ENCODE measurements around the gene NAT14.
"Not testable (repeated sequence)": the region's sequence is repeated elsewhere in the genome, so short reads cannot be mapped to it uniquely, and the experiment has no call there.

The NAT14 gene

DNA sequence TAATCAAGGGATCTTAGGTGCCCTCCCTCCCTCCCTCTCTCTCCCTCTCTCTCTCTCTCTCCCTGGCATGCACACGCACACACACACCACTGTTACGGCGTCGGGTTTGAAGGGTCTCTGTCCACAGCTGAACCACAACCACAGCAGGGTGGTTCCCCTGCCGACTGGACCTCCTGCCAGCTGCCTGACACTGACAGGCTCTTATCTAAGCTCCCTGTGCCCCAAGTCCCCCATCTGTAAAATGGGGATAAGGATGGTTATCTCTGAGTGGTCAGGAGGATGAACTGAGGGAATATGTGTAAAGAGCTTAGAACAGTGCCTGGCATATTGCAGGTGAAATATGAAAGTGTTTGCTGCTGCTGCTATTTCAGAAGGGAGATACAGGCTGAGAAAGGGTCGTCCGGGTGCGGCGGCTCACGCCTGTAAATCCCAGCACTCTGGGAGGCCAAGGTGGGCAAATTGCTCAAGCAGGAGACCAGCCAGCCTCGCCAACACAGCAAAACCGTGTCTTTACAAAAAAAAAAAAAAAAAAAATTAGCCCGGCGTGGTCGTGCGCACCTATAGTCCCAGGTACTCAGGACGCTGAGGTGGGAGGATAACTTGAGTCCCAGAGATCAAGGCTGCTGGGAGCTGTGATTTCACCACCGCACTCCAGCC lies 41.0 kb upstream of the NAT14 start:
- Histone ChIP-seq H3K4me1 (ENCODE audit: control insufficient read depth, insufficient read depth, low read length) (peaks cover 19% of the 10 kb centered on the region), H3K27ac (ENCODE audit: insufficient read depth, low read depth, low read length, poor library complexity, severe bottlenecking) (no peak overlapping the region), H3K4me3 (ENCODE audit: insufficient read depth, low read depth, low read length) (no peak overlapping the region), H3K9me3 (ENCODE audit: control insufficient read depth, low read length) (no peaks in the 10 kb centered on the region), H3K36me3 (ENCODE audit: control insufficient read depth, insufficient read depth, low read length) (no peaks in the 10 kb centered on the region), H3K27me3 (ENCODE audit: control insufficient read depth, insufficient read depth, low read length, poor library complexity, severe bottlenecking) (peaks cover 100% of the 10 kb centered on the region)
- 32 to 37% methylated on average over 18 of the region's 18 CpGs for WGBS, 2 experiments

DNA sequence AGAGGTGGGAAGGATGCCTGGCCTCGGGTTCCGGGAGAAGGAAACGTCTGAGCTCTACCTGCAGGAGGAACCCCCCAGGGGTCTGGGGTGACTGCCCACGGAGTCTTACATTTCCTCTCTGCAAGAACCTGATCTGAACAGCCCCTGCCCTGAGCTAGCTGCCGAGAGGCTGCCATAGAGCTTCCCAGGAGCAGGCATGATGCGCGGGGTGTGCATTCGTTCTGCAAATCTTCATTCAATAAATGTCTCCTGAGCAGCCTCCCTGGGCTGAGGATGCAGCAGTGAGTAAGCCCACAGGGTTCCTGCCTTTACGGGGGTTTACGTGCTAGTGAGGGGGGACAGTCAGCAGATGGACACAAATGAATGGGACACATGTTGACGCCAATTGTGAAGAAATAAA lies 40.3 kb upstream of the NAT14 start:
- Histone ChIP-seq H3K4me3 (ENCODE audit: insufficient read depth, low read depth, low read length) (no peak overlapping the region), H3K27me3 (ENCODE audit: control insufficient read depth, insufficient read depth, low read length, poor library complexity, severe bottlenecking) (peaks cover 100% of the 10 kb centered on the region), H3K27ac (ENCODE audit: insufficient read depth, low read depth, low read length, poor library complexity, severe bottlenecking) (no peak overlapping the region), H3K36me3 (ENCODE audit: control insufficient read depth, insufficient read depth, low read length) (no peaks in the 10 kb centered on the region), H3K9me3 (ENCODE audit: control insufficient read depth, low read length) (no peaks in the 10 kb centered on the region), H3K4me1 (ENCODE audit: control insufficient read depth, insufficient read depth, low read length) (peaks cover 19% of the 10 kb centered on the region)
- WGBS, 2 experiments = 48 to 51% methylated on average over 11 of the region's 11 CpGs

DNA sequence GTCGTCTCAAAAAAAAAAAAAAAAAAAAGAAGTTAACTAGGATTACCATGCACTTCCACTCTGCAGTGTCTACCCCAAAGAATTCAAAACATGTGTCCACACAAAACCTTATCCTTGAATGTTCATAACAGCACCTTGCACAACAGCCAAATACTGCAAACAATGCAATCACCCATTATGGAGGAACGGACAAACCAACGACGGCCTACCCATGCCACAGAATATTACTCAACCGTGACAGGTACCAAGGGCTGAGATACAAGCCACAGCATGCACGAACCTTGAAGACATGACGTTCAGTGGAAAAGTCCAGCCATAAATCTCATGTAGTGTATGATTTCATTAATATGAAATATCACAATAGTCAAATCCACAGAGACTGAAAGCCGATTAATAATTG lies 38.9 kb upstream of the NAT14 start:
- H3K9me3 ChIP-seq (ENCODE audit: control insufficient read depth, low read length) = no peaks in the 10 kb centered on the region
- H3K27me3 ChIP-seq (ENCODE audit: control insufficient read depth, insufficient read depth, low read length, poor library complexity, severe bottlenecking) = peaks cover 100% of the 10 kb centered on the region
- H3K27ac ChIP-seq (ENCODE audit: insufficient read depth, low read depth, low read length, poor library complexity, severe bottlenecking) = no peak overlapping the region
- WGBS, 2 experiments = 83 to 88% methylated on average over 8 of the region's 8 CpGs
- H3K4me3 ChIP-seq (ENCODE audit: insufficient read depth, low read depth, low read length) = no peak overlapping the region
- H3K36me3 ChIP-seq (ENCODE audit: control insufficient read depth, insufficient read depth, low read length) = no peaks in the 10 kb centered on the region
- H3K4me1 ChIP-seq (ENCODE audit: control insufficient read depth, insufficient read depth, low read length) = peaks cover 8% of the 10 kb centered on the region

DNA sequence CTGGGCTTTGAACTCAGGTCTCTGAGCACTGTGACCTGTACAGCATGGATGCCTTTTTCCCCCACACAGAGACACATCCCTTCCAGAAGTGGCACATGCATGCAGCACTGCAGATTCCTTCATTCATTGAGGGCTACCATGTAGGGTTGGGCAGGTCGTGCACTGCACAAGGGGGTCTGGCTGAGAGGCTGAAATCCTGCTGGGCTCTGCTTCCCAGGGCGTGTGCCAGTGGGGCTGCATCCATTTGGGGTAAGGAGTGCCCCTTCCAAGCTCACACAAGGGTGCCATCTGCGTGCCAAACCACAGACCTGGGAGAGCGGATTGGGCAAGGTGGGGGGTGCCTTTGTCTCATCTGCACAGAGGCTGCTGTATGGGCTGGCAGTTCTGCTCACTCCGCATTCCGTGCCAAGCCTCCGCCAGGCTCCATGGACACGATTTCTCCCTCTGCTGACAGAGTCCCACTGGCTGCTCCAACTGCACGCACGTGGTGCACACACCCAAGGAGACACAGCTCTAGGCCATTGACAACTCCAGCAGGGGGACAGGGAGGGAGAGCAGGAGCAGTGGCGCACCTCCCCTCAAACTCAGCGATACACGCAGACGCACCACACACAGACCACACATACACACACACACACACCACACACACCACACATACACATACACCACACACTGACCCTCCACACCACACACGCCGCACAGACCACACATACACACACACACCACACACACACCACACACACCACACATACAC lies 37.4 kb upstream of the NAT14 start:
- H3K4me1 ChIP-seq (ENCODE audit: control insufficient read depth, insufficient read depth, low read length) = peaks cover 7% of the 10 kb centered on the region
- WGBS, 2 experiments = 39 to 43% methylated on average over 16 of the region's 16 CpGs
- H3K4me3 ChIP-seq (ENCODE audit: insufficient read depth, low read depth, low read length) = no peak overlapping the region
- no peaks in the 10 kb centered on the region for H3K9me3 ChIP-seq (ENCODE audit: control insufficient read depth, low read length)
- no peak overlapping the region for H3K27ac ChIP-seq (ENCODE audit: insufficient read depth, low read depth, low read length, poor library complexity, severe bottlenecking)
- no peaks in the 10 kb centered on the region for H3K36me3 ChIP-seq (ENCODE audit: control insufficient read depth, insufficient read depth, low read length)
- H3K27me3 ChIP-seq (ENCODE audit: control insufficient read depth, insufficient read depth, low read length, poor library complexity, severe bottlenecking) = peaks cover 100% of the 10 kb centered on the region

DNA sequence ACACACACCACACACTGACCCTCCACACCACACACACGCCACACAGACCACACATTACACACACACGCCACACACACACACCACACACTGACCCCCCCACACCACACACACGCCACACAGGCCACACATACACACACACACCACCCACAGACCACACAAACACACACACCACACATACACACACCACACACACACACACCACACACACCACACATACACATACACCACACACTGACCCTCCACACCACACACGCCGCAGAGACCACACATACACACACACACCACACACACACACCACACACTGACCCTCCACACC lies 36.9 kb upstream of the NAT14 start:
- not testable (repeated sequence) for H3K27ac ChIP-seq (ENCODE audit: insufficient read depth, low read depth, low read length, poor library complexity, severe bottlenecking); H3K9me3 ChIP-seq (ENCODE audit: control insufficient read depth, low read length); H3K36me3 ChIP-seq (ENCODE audit: control insufficient read depth, insufficient read depth, low read length); H3K4me1 ChIP-seq (ENCODE audit: control insufficient read depth, insufficient read depth, low read length); H3K4me3 ChIP-seq (ENCODE audit: insufficient read depth, low read depth, low read length)
- 82 to 92% methylated on average over 5 of the region's 5 CpGs for WGBS, 2 experiments
- peaks cover 96% of the 10 kb centered on the region for H3K27me3 ChIP-seq (ENCODE audit: control insufficient read depth, insufficient read depth, low read length, poor library complexity, severe bottlenecking)

DNA sequence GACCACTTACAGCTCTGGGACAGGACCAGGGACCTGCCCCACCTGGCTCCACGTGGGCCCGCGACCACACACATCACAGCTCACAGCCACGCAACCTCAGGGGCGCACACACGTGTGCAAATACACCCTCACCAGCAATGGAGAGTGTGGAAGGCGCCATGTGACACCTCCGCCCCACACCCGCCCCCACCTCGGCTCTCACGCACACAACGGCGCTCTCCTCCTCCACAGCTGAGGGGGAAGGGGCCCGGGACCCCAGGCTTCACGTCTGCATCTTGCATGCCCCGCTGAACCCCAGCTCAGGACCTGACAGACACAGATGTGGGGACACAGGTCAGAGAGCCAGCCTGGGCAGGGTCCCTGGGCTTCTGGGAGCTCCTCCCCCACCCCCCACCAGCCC lies 35.5 kb upstream of the NAT14 start:
- Histone ChIP-seq H3K4me3 (ENCODE audit: insufficient read depth, low read depth, low read length) (no peak overlapping the region), H3K27me3 (ENCODE audit: control insufficient read depth, insufficient read depth, low read length, poor library complexity, severe bottlenecking) (peaks cover 82% of the 10 kb centered on the region), H3K9me3 (ENCODE audit: control insufficient read depth, low read length) (no peaks in the 10 kb centered on the region), H3K4me1 (ENCODE audit: control insufficient read depth, insufficient read depth, low read length) (peaks cover 5% of the 10 kb centered on the region), H3K36me3 (ENCODE audit: control insufficient read depth, insufficient read depth, low read length) (no peaks in the 10 kb centered on the region), H3K27ac (ENCODE audit: insufficient read depth, low read depth, low read length, poor library complexity, severe bottlenecking) (no peak overlapping the region)
- 40 to 44% methylated on average over 16 of the region's 16 CpGs for WGBS, 2 experiments

DNA sequence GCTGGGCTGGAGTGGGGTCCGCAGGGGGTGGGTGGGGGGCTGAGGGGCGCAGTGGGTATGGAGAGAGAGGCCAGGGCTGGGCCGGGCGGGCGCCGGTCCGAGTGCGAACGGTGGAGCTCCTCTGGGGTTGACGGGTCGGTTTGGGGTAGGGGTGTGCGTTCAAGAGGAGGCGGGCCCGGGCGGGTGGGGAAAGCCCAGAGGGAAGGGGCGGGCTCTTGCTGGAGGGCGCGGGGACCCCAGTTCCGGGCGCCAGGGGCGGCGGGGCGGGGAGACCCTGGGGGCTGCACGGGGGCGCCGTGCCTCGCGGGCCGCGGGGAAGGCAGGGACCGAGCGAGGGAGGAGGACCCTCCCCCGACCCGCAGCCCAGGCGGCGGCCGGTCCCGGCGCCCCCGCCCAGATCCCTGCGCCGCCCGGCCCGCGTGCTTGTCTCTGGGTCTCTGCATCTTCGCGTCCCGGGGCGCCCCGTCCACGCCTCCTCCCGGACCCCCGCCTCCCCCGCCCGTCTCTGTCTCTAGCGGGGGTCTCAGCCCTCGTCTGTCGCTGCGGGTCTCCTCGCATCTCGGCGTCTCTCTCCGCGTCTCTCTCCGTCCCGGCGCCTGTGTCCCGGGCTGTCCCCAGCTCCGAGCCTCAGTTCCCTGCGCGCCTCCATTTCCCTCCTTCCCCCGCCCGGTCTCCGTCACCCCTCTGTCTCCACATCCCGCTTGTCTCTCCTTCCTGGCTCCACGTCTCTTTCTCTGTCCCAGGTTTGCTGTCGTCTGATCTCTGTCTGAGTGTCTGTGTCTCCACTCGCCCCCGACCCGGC lies 33.6 kb upstream of the NAT14 start:
- Histone ChIP-seq H3K36me3 (ENCODE audit: control insufficient read depth, insufficient read depth, low read length) (no peaks in the 10 kb centered on the region), H3K4me1 (ENCODE audit: control insufficient read depth, insufficient read depth, low read length) (peaks cover 5% of the 10 kb centered on the region), H3K27me3 (ENCODE audit: control insufficient read depth, insufficient read depth, low read length, poor library complexity, severe bottlenecking) (peaks cover 63% of the 10 kb centered on the region), H3K27ac (ENCODE audit: insufficient read depth, low read depth, low read length, poor library complexity, severe bottlenecking) (no peak overlapping the region), H3K9me3 (ENCODE audit: control insufficient read depth, low read length) (no peaks in the 10 kb centered on the region), H3K4me3 (ENCODE audit: insufficient read depth, low read depth, low read length) (peak overlapping the region; percentile 25)
- 2% methylated on average over 77 to 79 of the region's 80 CpGs for WGBS, 2 experiments

DNA sequence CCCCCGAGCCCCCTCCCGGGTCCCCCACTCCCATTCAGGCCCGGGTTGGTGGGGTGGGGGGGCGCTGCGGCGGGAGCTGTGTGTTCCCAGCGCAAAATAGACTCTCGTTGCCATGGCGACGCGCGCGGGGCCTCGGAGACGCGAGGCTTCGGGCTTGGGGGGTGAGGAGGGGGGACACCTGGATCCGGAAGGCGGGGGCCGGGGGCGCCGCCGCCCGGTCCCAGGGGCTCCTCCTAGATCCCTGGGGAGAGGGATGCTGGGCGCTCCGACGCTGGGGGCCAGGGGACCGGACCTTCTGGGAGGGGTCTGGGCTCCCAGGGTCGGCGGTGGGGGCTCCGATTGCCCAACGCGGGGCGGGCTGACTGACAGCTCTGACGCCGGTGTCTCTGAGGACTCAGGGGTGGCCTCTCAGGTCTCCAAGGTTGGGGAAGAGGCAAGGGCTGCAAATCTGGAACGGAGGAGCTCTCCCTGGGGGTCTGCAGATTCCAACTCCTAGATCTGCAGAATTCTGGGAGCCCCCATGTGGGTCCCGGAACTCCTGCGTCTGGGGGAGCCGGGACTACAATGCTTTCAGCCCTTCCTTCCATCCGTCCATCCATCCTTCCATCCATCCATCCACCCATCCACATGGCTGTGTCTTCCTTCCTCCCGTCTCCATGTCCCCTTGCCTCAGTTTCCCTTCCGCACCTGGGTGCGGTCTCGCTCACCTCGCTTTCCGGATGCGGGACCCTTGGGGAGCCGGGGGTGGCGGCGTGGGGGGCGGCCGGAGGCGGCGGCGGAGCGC lies 32.8 kb upstream of the NAT14 start:
- H3K9me3 ChIP-seq (ENCODE audit: control insufficient read depth, low read length) = no peaks in the 10 kb centered on the region
- no peak overlapping the region for H3K27ac ChIP-seq (ENCODE audit: insufficient read depth, low read depth, low read length, poor library complexity, severe bottlenecking)
- peak overlapping the region; percentile 25 for H3K4me3 ChIP-seq (ENCODE audit: insufficient read depth, low read depth, low read length)
- 4% methylated on average over 55 to 57 of the region's 57 CpGs for WGBS, 2 experiments
- peaks cover 5% of the 10 kb centered on the region for H3K4me1 ChIP-seq (ENCODE audit: control insufficient read depth, insufficient read depth, low read length)
- H3K36me3 ChIP-seq (ENCODE audit: control insufficient read depth, insufficient read depth, low read length) = no peaks in the 10 kb centered on the region
- H3K27me3 ChIP-seq (ENCODE audit: control insufficient read depth, insufficient read depth, low read length, poor library complexity, severe bottlenecking) = peaks cover 55% of the 10 kb centered on the region

DNA sequence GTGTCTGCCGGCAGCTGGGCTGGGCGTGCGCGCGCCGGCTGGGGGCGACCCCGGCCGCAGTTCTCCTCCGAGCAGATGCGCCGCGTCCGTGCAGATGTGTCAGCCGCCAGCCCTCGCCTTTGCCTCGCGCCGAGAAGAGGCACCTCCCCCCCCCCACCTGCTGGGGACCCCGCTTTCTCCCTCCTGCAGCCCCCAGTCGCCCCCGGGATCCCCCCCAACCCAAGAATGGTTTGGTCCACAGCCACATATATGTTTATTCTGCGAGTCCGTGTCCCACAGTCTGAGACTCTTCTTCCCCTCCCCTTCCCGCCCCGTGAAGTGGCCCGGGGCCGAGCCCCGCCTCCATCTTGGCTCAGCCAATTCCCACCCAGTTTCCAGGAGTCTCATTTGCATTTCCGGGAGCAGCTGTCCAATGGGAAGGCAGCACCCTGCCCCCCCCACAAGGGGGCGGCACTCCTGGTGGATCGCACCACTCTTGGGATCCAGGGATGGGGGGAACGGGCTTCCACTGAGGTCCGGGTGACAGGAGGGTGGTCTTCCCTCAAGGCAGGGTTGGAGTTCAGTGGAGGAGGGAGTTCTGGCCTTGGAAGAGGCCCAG lies 32.1 kb upstream of the NAT14 start:
- Histone ChIP-seq H3K4me1 (ENCODE audit: control insufficient read depth, insufficient read depth, low read length) (peaks cover 5% of the 10 kb centered on the region), H3K27me3 (ENCODE audit: control insufficient read depth, insufficient read depth, low read length, poor library complexity, severe bottlenecking) (peaks cover 48% of the 10 kb centered on the region), H3K9me3 (ENCODE audit: control insufficient read depth, low read length) (no peaks in the 10 kb centered on the region), H3K36me3 (ENCODE audit: control insufficient read depth, insufficient read depth, low read length) (no peaks in the 10 kb centered on the region), H3K4me3 (ENCODE audit: insufficient read depth, low read depth, low read length) (peak overlapping the region; percentile 25), H3K27ac (ENCODE audit: insufficient read depth, low read depth, low read length, poor library complexity, severe bottlenecking) (no peak overlapping the region)
- WGBS, 2 experiments = 6 to 7% methylated on average over 33 to 34 of the region's 34 CpGs

Measured in ectodermal cell (in vitro differentiated cells).